Testis (tissue), 2 donors: ENCODE measurements around the gene GSG1L.

Experiments used
- POLR2A ChIP-seq: fragments of 450-650 bp; IDR thresholded peaks from one replicate; pipeline ENCODE4 v1.6.1; 2017; ENCODE audit warnings: antibody characterized with exemption, mild to moderate bottlenecking, moderate library complexity
- TF ChIP-seq, protein P1 (sequence below), 3 experiments: fragments of 450-650 bp in 2 of 3; fragments of 200-600 bp in 1 of 3; sonication (generic) in 1 of 3; IDR thresholded peaks; one replicate each; pipeline ENCODE4 v1.5.1; 2016 to 2019; ENCODE audit warnings: antibody characterized with exemption in 3 of 3, mild to moderate bottlenecking in 2 of 3, moderate library complexity in 1 of 3

DNA sequence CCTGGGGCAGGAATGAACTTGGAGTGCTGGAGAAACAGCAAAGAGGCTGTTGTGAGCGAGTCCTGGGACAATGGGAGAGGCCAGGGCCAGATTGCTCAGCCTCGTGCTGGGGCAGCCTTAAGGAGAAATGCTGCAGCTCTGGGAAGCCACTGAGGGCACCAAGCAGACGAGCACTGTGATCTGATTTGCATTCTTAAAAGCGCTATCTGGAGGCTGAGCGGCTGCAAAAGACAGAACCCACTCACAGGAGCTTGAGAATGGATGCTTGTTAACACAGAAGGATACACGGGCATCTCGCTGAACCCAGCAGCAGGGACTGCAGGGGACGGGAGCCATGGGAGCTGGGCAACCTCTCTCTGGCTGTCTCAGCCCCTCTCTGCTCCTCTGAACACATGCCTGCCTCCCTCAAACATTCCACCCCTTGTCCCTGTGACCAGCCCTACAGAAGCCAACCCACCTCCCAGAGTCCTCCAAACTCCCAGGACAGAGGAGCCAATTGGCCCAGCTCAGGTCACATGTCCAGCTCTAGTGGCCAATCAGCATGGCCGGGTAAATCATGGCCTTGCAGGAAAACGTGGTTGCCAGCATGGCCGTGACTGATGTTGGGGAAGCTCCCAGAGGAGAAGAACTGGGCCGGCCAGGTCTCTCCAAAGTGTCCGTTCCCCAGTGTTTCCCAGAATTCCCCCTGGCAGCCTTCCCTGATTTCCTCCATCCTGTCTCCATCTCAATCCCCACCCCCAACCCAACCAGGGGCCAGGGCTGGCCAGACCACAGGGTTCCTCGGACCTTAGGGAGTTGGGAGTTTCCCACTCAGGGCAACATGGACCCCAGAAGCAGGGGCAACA is 60.3 kb downstream of the GSG1L start:
- TF ChIP-seq, protein P1, sequence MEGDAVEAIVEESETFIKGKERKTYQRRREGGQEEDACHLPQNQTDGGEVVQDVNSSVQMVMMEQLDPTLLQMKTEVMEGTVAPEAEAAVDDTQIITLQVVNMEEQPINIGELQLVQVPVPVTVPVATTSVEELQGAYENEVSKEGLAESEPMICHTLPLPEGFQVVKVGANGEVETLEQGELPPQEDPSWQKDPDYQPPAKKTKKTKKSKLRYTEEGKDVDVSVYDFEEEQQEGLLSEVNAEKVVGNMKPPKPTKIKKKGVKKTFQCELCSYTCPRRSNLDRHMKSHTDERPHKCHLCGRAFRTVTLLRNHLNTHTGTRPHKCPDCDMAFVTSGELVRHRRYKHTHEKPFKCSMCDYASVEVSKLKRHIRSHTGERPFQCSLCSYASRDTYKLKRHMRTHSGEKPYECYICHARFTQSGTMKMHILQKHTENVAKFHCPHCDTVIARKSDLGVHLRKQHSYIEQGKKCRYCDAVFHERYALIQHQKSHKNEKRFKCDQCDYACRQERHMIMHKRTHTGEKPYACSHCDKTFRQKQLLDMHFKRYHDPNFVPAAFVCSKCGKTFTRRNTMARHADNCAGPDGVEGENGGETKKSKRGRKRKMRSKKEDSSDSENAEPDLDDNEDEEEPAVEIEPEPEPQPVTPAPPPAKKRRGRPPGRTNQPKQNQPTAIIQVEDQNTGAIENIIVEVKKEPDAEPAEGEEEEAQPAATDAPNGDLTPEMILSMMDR (IDR thresholded peaks at IDR 0.05), result no peak
- TF ChIP-seq POLR2A, result no peak
